Adrenal gland (tissue), 12 donors: ENCODE data around the gene HOXB2. TPM values are rescaled to one million over a fixed set of nuclear protein-coding genes. Genes with fewer than 3 reads are reported as not detected.
A peak's percentile ranks its signal among the peaks of the same experiment; 100 is the strongest.

Source experiments
- DNase-seq, 7 donors: peaks; one replicate each; pipeline ENCODE4 v3.0.0-alpha.2; 2019 to 2020
- H3K27ac ChIP-seq, 5 donors: fragments of 200-600 bp; sonication (generic) in 4 of 5; 1 replicate in 3 of 5; 2 replicates in 2 of 5; pipeline versions ENCODE4 v1.5.1 to v1.8.0; 2016 to 2020; ENCODE audit warnings: mild to moderate bottlenecking in 1 of 5
- H3K27me3 ChIP-seq: fragments of 200-600 bp; 2 replicates; pipeline ENCODE4 v1.8.0; 2021
- H3K36me3 ChIP-seq, 2 donors: fragments of 200-600 bp; replicated peaks in 1 of 2; 1 replicate in 1 of 2; 2 replicates in 1 of 2; pipeline versions ENCODE4 v1.5.1 to v1.8.0; 2018 to 2022
- H3K4me1 ChIP-seq, 2 donors: fragments of 200-600 bp; replicated peaks in 1 of 2; 1 replicate in 1 of 2; 2 replicates in 1 of 2; pipeline versions ENCODE4 v1.5.1 to v1.8.0; 2018 to 2021
- H3K4me3 ChIP-seq, 4 donors: fragments of 200-600 bp; sonication (generic) in 3 of 4; one replicate each; pipeline ENCODE4 v1.5.1; 2016 to 2018
- H3K9me3 ChIP-seq, 3 donors: fragments of 200-600 bp; sonication (generic) in 1 of 3; replicated peaks in 1 of 3; 1 replicate in 2 of 3; 2 replicates in 1 of 3; pipeline versions ENCODE4 v1.5.1 to v1.8.0; 2016 to 2021
- POLR2A ChIP-seq, 2 donors: fragments of 450-650 bp; IDR thresholded peaks; one replicate each; pipeline ENCODE4 v1.6.1; 2017; ENCODE audit warnings: antibody characterized with exemption in 2 of 2, mild to moderate bottlenecking in 2 of 2, moderate library complexity in 1 of 2
- WGBS, 4 donors: extraction: QIAGEN DNeasy Blood & Tissue Kit in 2 of 4; methylation state at CpG; one replicate each; pipeline versions ENCODE4 v1.1.5 to v1.1.7; 2013 to 2017; 5-methylcytosine and 5-hydroxymethylcytosine counted together
- intact Hi-C, 2 donors: fragments of 100-400 bp; cut with DNase I; formaldehyde crosslinking; loops; one replicate each; pipeline versions ENCODE4 v1.14.1 to v1.15.0; 2022 to 2023
- polyA plus RNA-seq, 3 donors: library from polyadenylated mRNA; stranded (reverse); fragments of 200-250 nt in 2 of 3; fragments of 350-450 nt in 1 of 3; fragmentation: Illumina TruSeq in 1 of 3; extraction: RNeasy Lipid Tissue Mini Kit (QIAGEN cat#74804) in 1 of 3; gene quantifications; one replicate each; pipeline ENCODE4 v1.2.3, GENCODE V29; 2013 to 2014
- total RNA-seq, 9 donors: library from RNA; depleted of rRNA in 4 of 9; stranded (reverse); fragments of >200 nt in 4 of 9; fragments of 120-200 nt in 1 of 9; fragmentation: NEBNext Ultra II Directional in 1 of 9; extraction: Animal tissue kit (Norgen Biotek cat#: 25700) in 1 of 9; gene quantifications; one replicate each; pipeline versions ENCODE4 v1.1.0 to v1.2.4, GENCODE V29; 2013 to 2023
- TF ChIP-seq, protein P1 (sequence below), 6 experiments: fragments of 450-650 bp in 4 of 6; fragments of 200-600 bp in 2 of 6; sonication (generic) in 1 of 6; IDR thresholded peaks; 1 replicate in 5 of 6; 2 replicates in 1 of 6; pipeline versions ENCODE4 v1.5.1 to v1.8.0; 2016 to 2021; ENCODE audit warnings: antibody characterized with exemption in 6 of 6, mild to moderate bottlenecking in 2 of 6, moderate library complexity in 1 of 6
- donor health status: healthy with polysubstance abuse.
- donor health status: Bipolar disorder and iron deficiency.
- donor health status: DM: yes; HTN: yes; CAD: no.
- donor health status: DM: no; HTN: no; CAD: no.
- donor health status: DM: no; HTN: no; CAD: no.
- donor health status: DM: yes; HTN: yes; CAD: no.

The HOXB2 gene
- total and polyA plus RNA-seq, 12 donors: 6.3 to 73.6 (median 27.5) TPM

- peak overlapping the region in 2 of 5 donors; percentile 38 to 54 for H3K27ac ChIP-seq
- H3K36me3 ChIP-seq: peaks cover 0 to 6% of the 10 kb centered on the region in 2 donors
- WGBS, 4 donors: 64 to 73% (median 67%) methylated on average over 54 to 70 of the region's 70 CpGs
- TF ChIP-seq POLR2A (IDR thresholded peaks at IDR 0.05): no peak
- TF ChIP-seq, protein P1, sequence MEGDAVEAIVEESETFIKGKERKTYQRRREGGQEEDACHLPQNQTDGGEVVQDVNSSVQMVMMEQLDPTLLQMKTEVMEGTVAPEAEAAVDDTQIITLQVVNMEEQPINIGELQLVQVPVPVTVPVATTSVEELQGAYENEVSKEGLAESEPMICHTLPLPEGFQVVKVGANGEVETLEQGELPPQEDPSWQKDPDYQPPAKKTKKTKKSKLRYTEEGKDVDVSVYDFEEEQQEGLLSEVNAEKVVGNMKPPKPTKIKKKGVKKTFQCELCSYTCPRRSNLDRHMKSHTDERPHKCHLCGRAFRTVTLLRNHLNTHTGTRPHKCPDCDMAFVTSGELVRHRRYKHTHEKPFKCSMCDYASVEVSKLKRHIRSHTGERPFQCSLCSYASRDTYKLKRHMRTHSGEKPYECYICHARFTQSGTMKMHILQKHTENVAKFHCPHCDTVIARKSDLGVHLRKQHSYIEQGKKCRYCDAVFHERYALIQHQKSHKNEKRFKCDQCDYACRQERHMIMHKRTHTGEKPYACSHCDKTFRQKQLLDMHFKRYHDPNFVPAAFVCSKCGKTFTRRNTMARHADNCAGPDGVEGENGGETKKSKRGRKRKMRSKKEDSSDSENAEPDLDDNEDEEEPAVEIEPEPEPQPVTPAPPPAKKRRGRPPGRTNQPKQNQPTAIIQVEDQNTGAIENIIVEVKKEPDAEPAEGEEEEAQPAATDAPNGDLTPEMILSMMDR (IDR thresholded peaks at IDR 0.05): no peak
- peaks cover 7 to 38% of the 10 kb centered on the region in 2 donors for H3K4me1 ChIP-seq
- no peak overlapping the region for H3K4me3 ChIP-seq
- no peaks in the 10 kb centered on the region for H3K9me3 ChIP-seq
- no peaks in the 10 kb centered on the region for H3K27me3 ChIP-seq
- intact Hi-C loops: no loop called here
- DNase-seq: no peak
Measured at GRCh38 chr17:48550502-48551213, 5.7 kb upstream of the HOXB2 start.

- WGBS, 4 donors: 79 to 87% (median 83%) methylated on average over 15 to 18 of the region's 18 CpGs
- Histone ChIP-seq H3K9me3 (no peaks in the 10 kb centered on the region), H3K27me3 (no peaks in the 10 kb centered on the region), H3K4me1 (peaks cover 13 to 42% of the 10 kb centered on the region in 2 donors), H3K4me3 (no peak overlapping the region), H3K36me3 (peaks cover 0 to 6% of the 10 kb centered on the region in 2 donors), H3K27ac (peak overlapping the region in 2 of 5 donors; percentile 38 to 54)
- TF ChIP-seq, protein P1 (IDR thresholded peaks at IDR 0.05): no peak
- TF ChIP-seq POLR2A (IDR thresholded peaks at IDR 0.05): no peak
- DNase-seq: no peak
- intact Hi-C loops: no loop called here
Measured at GRCh38 chr17:48549914-48550501, 5.1 kb upstream of the HOXB2 start.

- no peaks in the 10 kb centered on the region for H3K9me3 ChIP-seq
- peaks cover 0 to 6% of the 10 kb centered on the region in 2 donors for H3K36me3 ChIP-seq
- 70 to 75% (median 72%) methylated on average over 3 of the region's 3 CpGs for WGBS, 4 donors
- intact Hi-C loops: no loop called here
- peaks cover 13 to 42% of the 10 kb centered on the region in 2 donors for H3K4me1 ChIP-seq
- TF ChIP-seq, protein P1 (IDR thresholded peaks at IDR 0.05): no peak
- TF ChIP-seq POLR2A (IDR thresholded peaks at IDR 0.05): no peak
- peak overlapping the region in 1 of 5 donors; percentile 97 for H3K27ac ChIP-seq
- no peak overlapping the region for H3K4me3 ChIP-seq
- DNase-seq: no peak
- no peaks in the 10 kb centered on the region for H3K27me3 ChIP-seq
Measured at GRCh38 chr17:48549281-48549630, 4.3 kb upstream of the HOXB2 start.

- TF ChIP-seq, protein P1 (IDR thresholded peaks at IDR 0.05): no peak
- no peak for TF ChIP-seq POLR2A (IDR thresholded peaks at IDR 0.05)
- H3K9me3 ChIP-seq: no peaks in the 10 kb centered on the region
- H3K27ac ChIP-seq: peak overlapping the region in 2 of 5 donors; percentile 79 to 97
- H3K4me1 ChIP-seq: peaks cover 13 to 42% of the 10 kb centered on the region in 2 donors
- peaks cover 0 to 6% of the 10 kb centered on the region in 2 donors for H3K36me3 ChIP-seq
- no peaks in the 10 kb centered on the region for H3K27me3 ChIP-seq
- intact Hi-C loops: no loop called here
- no peak for DNase-seq
- 46 to 71% (median 52%) methylated on average over 6 of the region's 6 CpGs for WGBS, 4 donors
- H3K4me3 ChIP-seq: no peak overlapping the region
Measured at GRCh38 chr17:48548523-48549280, 3.8 kb upstream of the HOXB2 start.
